ENCODE results near the gene SEMA6D.

SEMA6D gene

DNA sequence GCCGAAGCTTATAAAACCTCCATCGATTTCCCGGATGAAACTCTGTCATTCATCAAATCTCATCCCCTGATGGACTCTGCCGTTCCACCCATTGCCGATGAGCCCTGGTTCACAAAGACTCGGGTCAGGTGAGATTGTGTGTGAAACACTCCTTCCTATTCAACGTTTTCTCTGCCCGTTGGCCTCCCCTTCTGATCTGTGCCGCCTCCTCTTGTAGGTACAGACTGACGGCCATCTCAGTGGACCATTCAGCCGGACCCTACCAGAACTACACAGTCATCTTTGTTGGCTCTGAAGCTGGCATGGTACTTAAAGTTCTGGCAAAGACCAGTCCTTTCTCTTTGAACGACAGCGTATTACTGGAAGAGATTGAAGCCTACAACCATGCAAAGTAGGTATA, 47.4 kb downstream of the SEMA6D start:
- TF ChIP-seq, protein P1, sequence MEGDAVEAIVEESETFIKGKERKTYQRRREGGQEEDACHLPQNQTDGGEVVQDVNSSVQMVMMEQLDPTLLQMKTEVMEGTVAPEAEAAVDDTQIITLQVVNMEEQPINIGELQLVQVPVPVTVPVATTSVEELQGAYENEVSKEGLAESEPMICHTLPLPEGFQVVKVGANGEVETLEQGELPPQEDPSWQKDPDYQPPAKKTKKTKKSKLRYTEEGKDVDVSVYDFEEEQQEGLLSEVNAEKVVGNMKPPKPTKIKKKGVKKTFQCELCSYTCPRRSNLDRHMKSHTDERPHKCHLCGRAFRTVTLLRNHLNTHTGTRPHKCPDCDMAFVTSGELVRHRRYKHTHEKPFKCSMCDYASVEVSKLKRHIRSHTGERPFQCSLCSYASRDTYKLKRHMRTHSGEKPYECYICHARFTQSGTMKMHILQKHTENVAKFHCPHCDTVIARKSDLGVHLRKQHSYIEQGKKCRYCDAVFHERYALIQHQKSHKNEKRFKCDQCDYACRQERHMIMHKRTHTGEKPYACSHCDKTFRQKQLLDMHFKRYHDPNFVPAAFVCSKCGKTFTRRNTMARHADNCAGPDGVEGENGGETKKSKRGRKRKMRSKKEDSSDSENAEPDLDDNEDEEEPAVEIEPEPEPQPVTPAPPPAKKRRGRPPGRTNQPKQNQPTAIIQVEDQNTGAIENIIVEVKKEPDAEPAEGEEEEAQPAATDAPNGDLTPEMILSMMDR (IDR thresholded peaks at IDR 0.05; ENCODE audit: insufficient read depth, low read length): no peak
- TF ChIP-seq POLR2AphosphoS5 (IDR thresholded peaks at IDR 0.05; ENCODE audit: low read depth): no peak
- TF ChIP-seq GABPA (IDR thresholded peaks at IDR 0.05; ENCODE audit: low read depth): no peak
- no peak for TF ChIP-seq SPI1 (IDR thresholded peaks at IDR 0.05; ENCODE audit: borderline replicate concordance, low read depth)
- TF ChIP-seq, protein P2, sequence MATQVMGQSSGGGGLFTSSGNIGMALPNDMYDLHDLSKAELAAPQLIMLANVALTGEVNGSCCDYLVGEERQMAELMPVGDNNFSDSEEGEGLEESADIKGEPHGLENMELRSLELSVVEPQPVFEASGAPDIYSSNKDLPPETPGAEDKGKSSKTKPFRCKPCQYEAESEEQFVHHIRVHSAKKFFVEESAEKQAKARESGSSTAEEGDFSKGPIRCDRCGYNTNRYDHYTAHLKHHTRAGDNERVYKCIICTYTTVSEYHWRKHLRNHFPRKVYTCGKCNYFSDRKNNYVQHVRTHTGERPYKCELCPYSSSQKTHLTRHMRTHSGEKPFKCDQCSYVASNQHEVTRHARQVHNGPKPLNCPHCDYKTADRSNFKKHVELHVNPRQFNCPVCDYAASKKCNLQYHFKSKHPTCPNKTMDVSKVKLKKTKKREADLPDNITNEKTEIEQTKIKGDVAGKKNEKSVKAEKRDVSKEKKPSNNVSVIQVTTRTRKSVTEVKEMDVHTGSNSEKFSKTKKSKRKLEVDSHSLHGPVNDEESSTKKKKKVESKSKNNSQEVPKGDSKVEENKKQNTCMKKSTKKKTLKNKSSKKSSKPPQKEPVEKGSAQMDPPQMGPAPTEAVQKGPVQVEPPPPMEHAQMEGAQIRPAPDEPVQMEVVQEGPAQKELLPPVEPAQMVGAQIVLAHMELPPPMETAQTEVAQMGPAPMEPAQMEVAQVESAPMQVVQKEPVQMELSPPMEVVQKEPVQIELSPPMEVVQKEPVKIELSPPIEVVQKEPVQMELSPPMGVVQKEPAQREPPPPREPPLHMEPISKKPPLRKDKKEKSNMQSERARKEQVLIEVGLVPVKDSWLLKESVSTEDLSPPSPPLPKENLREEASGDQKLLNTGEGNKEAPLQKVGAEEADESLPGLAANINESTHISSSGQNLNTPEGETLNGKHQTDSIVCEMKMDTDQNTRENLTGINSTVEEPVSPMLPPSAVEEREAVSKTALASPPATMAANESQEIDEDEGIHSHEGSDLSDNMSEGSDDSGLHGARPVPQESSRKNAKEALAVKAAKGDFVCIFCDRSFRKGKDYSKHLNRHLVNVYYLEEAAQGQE (IDR thresholded peaks at IDR 0.05; ENCODE audit: insufficient replicate concordance, low read depth): no peak
- H3K27me3 ChIP-seq (ENCODE audit: insufficient read depth, poor library complexity, severe bottlenecking): no peaks in the 10 kb centered on the region
- DNase-seq (ENCODE audit: low read depth in 1 of 2, low spot score in 1 of 2): no peak
- no peak overlapping the region for H3K27ac ChIP-seq (replicated peaks)
- H3K4me3 ChIP-seq (replicated peaks; ENCODE audit: insufficient read depth, low read length): no peak overlapping the region

DNA sequence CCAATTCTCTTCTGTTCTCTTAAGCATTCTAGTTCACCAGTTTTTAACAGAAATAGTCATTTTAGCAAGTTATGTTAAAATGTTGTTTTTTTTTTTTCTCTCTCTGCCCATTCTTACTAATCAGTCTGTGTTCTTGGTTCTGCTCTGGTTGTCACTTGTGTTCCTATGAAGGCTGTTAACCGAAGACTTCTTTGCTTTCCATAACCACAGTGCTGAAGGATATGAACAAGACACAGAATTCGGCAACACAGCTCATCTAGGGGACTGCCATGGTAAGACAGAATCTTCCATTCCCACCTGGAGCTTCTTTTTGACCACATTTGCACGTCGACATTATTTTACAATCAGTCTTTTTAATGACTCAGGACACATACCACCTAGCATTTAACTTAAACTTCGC, 49.1 kb downstream of the SEMA6D start:
- H3K4me3 ChIP-seq (replicated peaks; ENCODE audit: insufficient read depth, low read length): no peak overlapping the region
- no peaks in the 10 kb centered on the region for H3K27me3 ChIP-seq (ENCODE audit: insufficient read depth, poor library complexity, severe bottlenecking)
- TF ChIP-seq, protein P2 (IDR thresholded peaks at IDR 0.05; ENCODE audit: insufficient replicate concordance, low read depth): peak; percentile 76
- TF ChIP-seq SPI1 (IDR thresholded peaks at IDR 0.05; ENCODE audit: borderline replicate concordance, low read depth): no peak
- no peak overlapping the region for H3K27ac ChIP-seq (replicated peaks)
- DNase-seq (ENCODE audit: low read depth in 1 of 2, low spot score in 1 of 2): no peak

DNA sequence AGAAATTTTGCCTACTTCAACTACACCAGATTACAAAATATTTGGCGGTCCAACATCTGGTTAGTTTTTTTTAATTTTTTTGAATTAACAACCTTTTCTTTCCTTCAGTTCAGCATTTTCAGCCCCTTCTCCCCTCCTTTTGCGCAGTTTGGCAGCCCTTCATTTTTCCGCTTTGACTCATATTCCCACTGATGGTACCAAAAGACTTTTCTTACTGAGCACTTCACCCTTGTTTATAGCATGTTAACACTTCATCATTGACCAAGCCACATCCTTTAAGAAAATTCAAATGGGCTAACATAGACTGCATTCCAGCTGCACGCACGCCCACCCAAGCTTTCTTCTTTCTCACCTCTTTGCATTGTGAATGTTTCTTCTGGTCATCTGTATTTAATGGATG, 49.7 kb downstream of the SEMA6D start:
- H3K27me3 ChIP-seq (ENCODE audit: insufficient read depth, poor library complexity, severe bottlenecking): no peaks in the 10 kb centered on the region
- no peak overlapping the region for H3K4me3 ChIP-seq (replicated peaks; ENCODE audit: insufficient read depth, low read length)
- TF ChIP-seq POLR2AphosphoS5 (IDR thresholded peaks at IDR 0.05; ENCODE audit: low read depth) (no peak), GABPA (IDR thresholded peaks at IDR 0.05; ENCODE audit: low read depth) (no peak), SPI1 (IDR thresholded peaks at IDR 0.05; ENCODE audit: borderline replicate concordance, low read depth) (no peak)
- TF ChIP-seq, protein P1 (IDR thresholded peaks at IDR 0.05; ENCODE audit: insufficient read depth, low read length): no peak
- TF ChIP-seq, protein P2 (IDR thresholded peaks at IDR 0.05; ENCODE audit: insufficient replicate concordance, low read depth): no peak
- no peak for DNase-seq (ENCODE audit: low read depth in 1 of 2, low spot score in 1 of 2)
- H3K27ac ChIP-seq (replicated peaks): no peak overlapping the region

DNA sequence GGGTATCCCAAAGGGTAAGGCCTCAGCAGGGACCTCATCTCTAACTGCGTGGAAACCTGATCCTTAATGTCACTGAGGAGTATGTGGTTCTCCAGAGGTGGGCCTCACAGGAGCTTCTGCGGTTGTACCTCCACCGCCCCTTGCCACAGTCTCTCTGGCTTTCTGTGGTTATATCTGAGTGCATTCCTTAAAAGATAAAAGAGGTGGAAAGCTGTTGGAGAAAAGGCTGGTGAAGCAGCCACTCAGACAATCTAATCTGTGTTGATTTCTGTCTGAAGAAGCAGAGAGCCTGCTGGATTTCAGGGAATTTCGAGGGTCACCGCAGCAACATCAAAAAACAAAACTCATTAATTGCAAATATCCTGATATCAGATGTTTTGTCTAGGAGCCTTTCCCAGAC, 51.4 kb downstream of the SEMA6D start:
- H3K27me3 ChIP-seq (ENCODE audit: insufficient read depth, poor library complexity, severe bottlenecking): no peaks in the 10 kb centered on the region
- DNase-seq (ENCODE audit: low read depth in 1 of 2, low spot score in 1 of 2): no peak
- TF ChIP-seq POLR2AphosphoS5 (IDR thresholded peaks at IDR 0.05; ENCODE audit: low read depth) (no peak), SPI1 (IDR thresholded peaks at IDR 0.05; ENCODE audit: borderline replicate concordance, low read depth) (no peak), GABPA (IDR thresholded peaks at IDR 0.05; ENCODE audit: low read depth) (no peak)
- TF ChIP-seq, protein P1 (IDR thresholded peaks at IDR 0.05; ENCODE audit: insufficient read depth, low read length): no peak
- TF ChIP-seq, protein P2 (IDR thresholded peaks at IDR 0.05; ENCODE audit: insufficient replicate concordance, low read depth): no peak
- no peak overlapping the region for H3K27ac ChIP-seq (replicated peaks)
- H3K4me3 ChIP-seq (replicated peaks; ENCODE audit: insufficient read depth, low read length): no peak overlapping the region

All from HL-60 (cell line).